Measurements from ENCODE around the gene LMAN1.

DNA sequence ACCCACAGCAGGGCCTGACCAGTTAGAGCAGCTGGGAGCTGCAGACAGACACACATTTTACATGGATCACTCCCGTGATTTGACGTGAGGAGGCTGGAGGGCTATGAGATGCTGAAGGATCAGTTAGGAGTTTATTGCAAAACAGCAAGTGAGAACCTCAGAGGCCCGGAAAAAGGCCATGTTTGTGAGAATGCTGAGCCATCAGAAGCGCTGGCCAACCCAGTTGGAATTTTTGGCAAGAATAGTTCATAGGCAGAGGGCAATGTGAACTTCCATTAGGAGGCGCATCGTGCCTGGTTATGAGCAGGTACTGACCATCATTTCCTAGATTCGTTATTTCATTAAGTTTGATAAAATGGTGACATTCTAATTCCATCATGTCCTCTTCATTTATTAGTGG, 23.3 kb upstream of the LMAN1 start:
- TF ChIP-seq RAD21 (IDR thresholded peaks at IDR 0.05; ENCODE audit: low read length) (no peak), CTCF (conservative IDR thresholded peaks at IDR 0.05; ENCODE audit: low read depth, low read length) (no peak), POLR2A (IDR thresholded peaks at IDR 0.05; ENCODE audit: low read depth, low read length) (no peak), USF2 (IDR thresholded peaks at IDR 0.05; ENCODE audit: low read depth, low read length) (no peak), SMC3 (IDR thresholded peaks at IDR 0.05; ENCODE audit: low read depth, low read length) (no peak), RCOR1 (IDR thresholded peaks at IDR 0.05; ENCODE audit: insufficient replicate concordance, low read length) (no peak)
- TF ChIP-seq, protein P1, sequence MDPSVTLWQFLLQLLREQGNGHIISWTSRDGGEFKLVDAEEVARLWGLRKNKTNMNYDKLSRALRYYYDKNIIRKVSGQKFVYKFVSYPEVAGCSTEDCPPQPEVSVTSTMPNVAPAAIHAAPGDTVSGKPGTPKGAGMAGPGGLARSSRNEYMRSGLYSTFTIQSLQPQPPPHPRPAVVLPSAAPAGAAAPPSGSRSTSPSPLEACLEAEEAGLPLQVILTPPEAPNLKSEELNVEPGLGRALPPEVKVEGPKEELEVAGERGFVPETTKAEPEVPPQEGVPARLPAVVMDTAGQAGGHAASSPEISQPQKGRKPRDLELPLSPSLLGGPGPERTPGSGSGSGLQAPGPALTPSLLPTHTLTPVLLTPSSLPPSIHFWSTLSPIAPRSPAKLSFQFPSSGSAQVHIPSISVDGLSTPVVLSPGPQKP (IDR thresholded peaks at IDR 0.05; ENCODE audit: borderline replicate concordance, low read depth, low read length), result no peak
